D721Med (cell line): ENCODE measurements around the gene NSD1.

ENCODE experiments used
- DNase-seq: peaks from one replicate; pipeline ENCODE4 v3.0.0; 2011; ENCODE audit warnings: low spot score; ENCODE audit not compliant: insufficient read length
- FAIRE-seq: peaks from 2 replicates; lab custom pipeline; 2011; peaks lifted over from hg19 to GRCh38; lab: Jason Lieb, UNC
- TF ChIP-seq, protein P1 (sequence below): IDR thresholded peaks from 2 replicates; pipeline ENCODE4 v1.5.1; 2012; ENCODE audit warnings: mild to moderate bottlenecking, control low read depth; ENCODE audit not compliant: insufficient read depth; ENCODE audit errors: missing control alignments

Gene NSD1

DNA sequence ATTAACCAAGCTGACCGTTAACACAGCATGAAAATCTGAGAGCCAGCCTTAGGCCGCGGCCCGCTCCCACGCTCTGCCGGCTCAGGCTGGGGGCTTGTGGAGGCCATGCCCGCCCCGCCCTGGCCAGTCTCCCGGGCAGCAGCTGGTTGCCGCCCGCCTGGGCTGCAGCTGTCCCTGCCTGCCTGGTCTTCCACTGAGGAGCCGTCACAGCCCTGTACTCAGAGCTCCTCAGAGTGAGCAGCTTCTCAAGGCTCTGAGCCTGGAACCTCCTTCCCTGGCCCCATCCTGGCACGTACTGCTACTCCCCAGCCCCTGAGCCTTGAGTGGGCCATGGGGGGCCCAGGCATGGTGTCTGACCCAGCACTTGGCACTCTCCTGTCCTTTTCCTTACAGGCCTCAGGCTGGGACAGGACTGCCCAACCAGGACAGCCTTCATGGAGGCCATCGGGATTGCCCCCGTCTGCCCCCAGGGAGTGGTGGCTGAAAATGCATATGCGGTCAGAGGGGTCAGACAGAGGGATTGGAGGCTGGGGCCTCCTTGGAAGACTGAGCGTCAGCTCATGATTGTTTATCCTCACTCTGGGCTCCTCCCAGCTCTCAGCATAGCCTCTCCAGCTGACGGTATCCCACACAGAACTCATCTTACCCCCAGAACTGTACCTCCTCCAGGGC lies 35.0 kb upstream of the NSD1 start:
- FAIRE-seq (no peak), DNase-seq (no peak)
- TF ChIP-seq, protein P1, sequence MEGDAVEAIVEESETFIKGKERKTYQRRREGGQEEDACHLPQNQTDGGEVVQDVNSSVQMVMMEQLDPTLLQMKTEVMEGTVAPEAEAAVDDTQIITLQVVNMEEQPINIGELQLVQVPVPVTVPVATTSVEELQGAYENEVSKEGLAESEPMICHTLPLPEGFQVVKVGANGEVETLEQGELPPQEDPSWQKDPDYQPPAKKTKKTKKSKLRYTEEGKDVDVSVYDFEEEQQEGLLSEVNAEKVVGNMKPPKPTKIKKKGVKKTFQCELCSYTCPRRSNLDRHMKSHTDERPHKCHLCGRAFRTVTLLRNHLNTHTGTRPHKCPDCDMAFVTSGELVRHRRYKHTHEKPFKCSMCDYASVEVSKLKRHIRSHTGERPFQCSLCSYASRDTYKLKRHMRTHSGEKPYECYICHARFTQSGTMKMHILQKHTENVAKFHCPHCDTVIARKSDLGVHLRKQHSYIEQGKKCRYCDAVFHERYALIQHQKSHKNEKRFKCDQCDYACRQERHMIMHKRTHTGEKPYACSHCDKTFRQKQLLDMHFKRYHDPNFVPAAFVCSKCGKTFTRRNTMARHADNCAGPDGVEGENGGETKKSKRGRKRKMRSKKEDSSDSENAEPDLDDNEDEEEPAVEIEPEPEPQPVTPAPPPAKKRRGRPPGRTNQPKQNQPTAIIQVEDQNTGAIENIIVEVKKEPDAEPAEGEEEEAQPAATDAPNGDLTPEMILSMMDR = no peak

DNA sequence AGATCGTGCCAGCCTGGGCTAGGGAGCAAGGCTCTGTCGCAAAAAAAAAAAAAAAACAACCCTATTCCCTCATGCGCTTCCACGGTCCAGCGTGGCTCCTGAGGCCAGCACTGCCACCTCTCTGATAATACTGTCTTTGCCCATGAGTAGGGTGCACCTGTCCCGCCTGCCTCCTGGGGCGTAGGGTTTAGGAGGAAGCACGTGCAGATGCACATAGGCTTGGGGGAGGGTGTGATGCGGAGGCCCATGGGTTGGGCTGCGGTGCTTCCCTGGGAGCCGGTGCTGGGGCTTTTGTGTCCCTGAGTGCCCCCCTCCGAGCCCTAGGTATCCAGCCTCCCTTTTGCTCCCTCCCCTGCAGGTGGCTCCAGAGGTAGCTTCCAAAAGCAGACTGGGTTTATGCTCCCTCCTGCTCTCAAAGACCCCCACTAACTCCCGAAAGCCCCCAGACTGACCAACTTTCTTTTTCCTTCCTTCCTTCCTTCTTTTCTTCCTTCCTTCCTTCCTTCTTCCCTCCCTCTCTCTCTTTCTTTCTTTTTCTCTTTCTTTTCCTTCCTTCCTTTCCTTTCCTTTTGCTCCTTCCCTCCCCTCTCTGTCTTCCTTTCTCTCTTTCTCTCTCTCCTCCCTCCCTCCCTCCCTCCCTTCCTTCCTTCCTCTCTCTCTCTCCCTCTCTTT lies 34.0 kb upstream of the NSD1 start:
- no peak for DNase-seq
- TF ChIP-seq, protein P1 = no peak
- no peak for FAIRE-seq

DNA sequence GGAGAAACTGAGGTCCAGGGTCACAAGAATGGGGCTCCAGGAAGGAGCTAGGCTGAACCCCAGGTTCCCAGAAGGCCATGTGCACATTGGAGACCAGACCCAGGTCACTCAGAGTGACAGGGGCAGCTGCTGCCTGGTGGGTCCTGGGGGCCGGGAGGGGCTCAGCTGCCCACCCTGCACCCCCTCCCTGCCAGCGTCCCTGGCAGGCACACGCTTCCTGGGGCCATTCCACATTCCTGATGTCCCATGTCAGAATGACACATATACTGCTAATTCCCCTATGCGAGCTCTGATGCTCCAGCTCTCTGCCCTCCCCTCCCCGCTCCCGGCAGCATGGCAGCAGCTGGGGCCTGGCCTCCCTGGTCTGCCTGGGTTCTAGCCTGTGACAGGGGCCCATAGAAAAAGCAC lies 32.9 kb upstream of the NSD1 start:
- no peak for FAIRE-seq
- DNase-seq = no peak
- TF ChIP-seq, protein P1 = no peak

DNA sequence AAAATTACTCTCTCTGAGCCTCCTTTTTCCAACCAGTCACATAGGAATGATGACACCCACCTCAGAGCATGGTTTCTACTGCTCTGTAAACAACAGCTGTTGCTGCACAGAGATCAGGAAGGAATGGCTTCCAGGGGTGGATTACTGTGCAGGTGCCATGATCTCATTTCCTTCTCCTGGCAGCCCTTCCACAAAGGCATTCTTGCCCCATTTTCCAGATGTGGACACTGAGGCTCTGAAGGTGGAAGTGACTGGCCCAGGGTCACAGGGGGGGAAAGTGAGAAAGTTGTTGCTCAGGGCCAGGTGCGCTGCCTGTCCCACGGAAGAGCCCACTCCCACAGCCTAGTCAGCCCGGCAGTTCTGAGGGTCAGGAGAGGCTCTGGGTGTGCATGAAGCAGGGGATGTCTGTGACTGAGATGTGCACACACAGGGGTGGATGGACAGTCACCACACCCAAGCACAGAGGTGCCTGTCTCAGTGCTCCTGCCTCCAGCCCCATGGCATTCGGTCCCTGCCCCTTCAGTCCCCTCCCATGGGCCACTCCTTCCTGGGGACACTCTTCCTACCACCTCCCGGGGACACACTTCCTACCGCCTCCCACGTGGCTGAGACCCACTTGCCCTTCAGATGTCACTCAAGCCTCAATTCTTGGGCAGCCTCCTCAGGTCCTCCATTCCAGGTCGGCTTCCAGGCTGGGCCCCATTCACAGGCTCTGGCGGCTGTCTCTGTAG lies 29.9 kb upstream of the NSD1 start:
- FAIRE-seq (no peak), DNase-seq (no peak)
- TF ChIP-seq, protein P1 = no peak

DNA sequence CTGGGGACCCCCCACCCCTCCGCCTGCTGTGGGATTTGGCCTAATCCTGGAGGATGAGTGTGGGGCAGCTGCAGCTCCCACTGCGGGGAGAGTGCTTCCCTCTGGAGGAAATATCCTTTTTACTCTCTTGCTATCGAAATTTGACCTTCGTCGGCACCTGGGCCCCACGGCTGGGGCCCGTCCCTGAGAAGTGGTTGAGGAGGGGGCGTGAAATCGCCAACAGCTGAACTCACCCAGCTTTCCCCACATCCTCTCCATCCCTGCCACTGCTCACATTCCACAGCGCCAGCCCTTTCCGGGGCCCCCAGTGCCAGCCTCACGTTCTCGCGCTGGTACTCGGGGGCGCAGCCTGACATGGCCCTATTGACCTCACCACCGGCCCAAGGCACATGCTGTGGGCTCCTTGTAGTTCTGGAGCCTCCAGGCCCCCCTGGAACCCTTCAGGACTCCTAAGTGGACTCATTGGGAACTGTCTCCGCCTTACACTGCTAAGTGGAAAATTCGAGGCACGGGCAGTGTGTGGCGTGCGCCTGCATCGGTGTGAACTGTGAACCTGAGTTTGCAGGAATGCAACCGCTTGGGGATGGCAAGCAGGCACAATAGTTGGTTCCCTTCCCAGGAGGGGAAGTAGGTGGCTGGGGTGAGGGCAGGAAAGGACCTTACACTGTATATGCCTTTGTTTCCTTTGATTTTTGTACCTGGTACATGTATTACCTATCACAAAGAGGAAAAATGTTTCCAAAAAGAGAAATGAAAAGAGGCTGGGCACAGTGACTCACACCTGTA lies 27.7 kb upstream of the NSD1 start:
- TF ChIP-seq, protein P1 = no peak
- no peak for FAIRE-seq
- DNase-seq = no peak

DNA sequence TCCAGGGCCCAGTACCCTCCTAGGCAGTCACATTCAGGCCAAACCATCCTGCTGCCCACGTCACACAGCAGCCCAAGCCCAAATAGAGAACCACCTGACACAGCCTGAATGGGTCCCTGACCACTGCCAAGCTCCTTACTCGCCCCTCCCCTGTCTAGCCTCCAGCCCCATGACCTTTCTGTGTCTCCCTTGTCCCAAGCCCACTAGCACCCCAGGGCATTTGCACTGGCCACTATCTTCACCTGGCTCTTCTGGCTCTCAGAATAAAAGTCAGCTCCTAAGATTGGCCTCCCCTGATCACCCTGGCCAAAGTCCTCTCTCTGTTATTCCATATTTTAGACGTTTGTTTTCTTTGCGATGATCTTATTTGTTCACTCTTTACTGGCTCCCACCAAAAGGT lies 26.4 kb upstream of the NSD1 start:
- DNase-seq (no peak), FAIRE-seq (no peak)
- TF ChIP-seq, protein P1 = no peak
